C4-2B (cell line): ENCODE measurements around the gene GUSB.

ENCODE experiments used
- ZFX ChIP-seq: fragments of 450-650 bp; IDR thresholded peaks from 2 replicates; pipeline ENCODE4 v1.6.1; 2017
- TF ChIP-seq, protein P1 (sequence below): fragments of 450-650 bp; conservative IDR thresholded peaks from 2 replicates; pipeline ENCODE4 v1.5.1; 2017; ENCODE audit warnings: mild to moderate bottlenecking

DNA sequence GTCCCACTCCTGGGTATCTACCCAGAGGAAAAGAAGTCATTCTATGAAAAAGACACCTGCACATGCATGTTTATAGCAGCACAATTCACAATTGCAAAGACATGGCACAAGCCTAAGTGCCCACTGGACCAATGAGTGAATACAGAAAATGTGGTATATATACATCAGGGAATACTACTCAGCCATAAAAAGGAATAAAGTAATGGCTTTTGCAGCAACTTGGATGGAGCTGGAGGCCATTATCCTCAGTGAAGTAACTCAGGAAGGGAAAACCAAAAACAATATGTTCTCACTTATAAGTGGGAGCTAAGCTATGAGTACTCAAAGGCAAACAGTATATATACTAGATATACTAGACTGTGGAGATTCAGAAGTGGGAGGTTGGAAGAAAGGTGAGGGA lies 55.4 kb downstream of the GUSB start:
- TF ChIP-seq, protein P1, sequence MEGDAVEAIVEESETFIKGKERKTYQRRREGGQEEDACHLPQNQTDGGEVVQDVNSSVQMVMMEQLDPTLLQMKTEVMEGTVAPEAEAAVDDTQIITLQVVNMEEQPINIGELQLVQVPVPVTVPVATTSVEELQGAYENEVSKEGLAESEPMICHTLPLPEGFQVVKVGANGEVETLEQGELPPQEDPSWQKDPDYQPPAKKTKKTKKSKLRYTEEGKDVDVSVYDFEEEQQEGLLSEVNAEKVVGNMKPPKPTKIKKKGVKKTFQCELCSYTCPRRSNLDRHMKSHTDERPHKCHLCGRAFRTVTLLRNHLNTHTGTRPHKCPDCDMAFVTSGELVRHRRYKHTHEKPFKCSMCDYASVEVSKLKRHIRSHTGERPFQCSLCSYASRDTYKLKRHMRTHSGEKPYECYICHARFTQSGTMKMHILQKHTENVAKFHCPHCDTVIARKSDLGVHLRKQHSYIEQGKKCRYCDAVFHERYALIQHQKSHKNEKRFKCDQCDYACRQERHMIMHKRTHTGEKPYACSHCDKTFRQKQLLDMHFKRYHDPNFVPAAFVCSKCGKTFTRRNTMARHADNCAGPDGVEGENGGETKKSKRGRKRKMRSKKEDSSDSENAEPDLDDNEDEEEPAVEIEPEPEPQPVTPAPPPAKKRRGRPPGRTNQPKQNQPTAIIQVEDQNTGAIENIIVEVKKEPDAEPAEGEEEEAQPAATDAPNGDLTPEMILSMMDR: no peak
- TF ChIP-seq ZFX: no peak
